GM13977 (cell line): Measurements from ENCODE around the gene REL.

ENCODE experiments used
- DNase-seq: peaks from one replicate; pipeline ENCODE4 v3.0.0; 2012; ENCODE audit warnings: low spot score
- in situ Hi-C: fragments of 300-500 bp; cut with MboI; formaldehyde crosslinking; loops from one replicate; pipeline ENCODE4 v1.12.0; 2022; ENCODE audit warnings: low sequenced_read_pairs, low pct_unique_long_range_greater_than_20kb, mixed read lengths, inconsistent platforms; ENCODE audit not compliant: unreplicated experiment
- TF ChIP-seq, protein P1 (sequence below): IDR thresholded peaks from 2 replicates; pipeline ENCODE4 v1.5.1; 2012; ENCODE audit warnings: mild to moderate bottlenecking, control low read depth; ENCODE audit not compliant: insufficient read depth; ENCODE audit errors: extremely low read depth, missing control alignments

REL gene

DNA sequence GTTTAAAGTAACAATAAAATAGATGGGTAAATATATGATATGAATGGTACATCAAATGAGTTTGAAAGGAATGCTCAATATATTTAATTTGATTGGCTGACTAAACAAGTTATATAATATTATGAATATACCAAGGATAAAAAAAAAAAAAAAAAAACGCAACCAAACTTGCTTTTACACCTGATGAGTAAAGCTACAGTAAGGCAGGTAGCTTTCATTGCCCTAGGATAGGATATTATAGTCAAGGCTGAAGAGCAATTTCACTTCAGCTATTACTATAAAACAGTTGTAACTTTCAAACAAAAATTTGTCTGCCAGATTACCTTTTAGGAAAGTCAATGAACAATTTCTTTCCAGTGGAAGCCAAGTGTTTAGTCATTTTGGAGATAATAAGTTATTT, 79.3 kb downstream of the REL start:
- in situ Hi-C loops: no loop called here
- DNase-seq: no peak
- TF ChIP-seq, protein P1, sequence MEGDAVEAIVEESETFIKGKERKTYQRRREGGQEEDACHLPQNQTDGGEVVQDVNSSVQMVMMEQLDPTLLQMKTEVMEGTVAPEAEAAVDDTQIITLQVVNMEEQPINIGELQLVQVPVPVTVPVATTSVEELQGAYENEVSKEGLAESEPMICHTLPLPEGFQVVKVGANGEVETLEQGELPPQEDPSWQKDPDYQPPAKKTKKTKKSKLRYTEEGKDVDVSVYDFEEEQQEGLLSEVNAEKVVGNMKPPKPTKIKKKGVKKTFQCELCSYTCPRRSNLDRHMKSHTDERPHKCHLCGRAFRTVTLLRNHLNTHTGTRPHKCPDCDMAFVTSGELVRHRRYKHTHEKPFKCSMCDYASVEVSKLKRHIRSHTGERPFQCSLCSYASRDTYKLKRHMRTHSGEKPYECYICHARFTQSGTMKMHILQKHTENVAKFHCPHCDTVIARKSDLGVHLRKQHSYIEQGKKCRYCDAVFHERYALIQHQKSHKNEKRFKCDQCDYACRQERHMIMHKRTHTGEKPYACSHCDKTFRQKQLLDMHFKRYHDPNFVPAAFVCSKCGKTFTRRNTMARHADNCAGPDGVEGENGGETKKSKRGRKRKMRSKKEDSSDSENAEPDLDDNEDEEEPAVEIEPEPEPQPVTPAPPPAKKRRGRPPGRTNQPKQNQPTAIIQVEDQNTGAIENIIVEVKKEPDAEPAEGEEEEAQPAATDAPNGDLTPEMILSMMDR: no peak

DNA sequence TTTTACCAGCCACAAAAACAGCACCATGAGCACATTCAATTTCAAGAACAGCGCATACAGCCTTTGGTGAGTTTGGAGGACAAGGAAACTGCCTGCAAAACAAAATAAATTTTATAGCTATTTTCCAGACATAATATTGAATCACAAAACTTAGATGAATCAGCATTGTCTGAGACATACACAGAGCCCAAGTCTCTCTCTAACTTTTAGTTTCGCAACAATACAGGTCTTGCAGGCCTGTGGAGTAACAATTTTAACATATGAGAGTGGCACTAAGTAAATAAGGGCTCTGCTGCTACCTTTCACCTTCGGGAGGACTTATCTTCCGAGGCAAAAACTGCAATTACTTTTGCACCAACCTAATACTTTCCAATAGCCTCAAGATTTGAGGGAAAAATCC, 80.1 kb downstream of the REL start:
- TF ChIP-seq, protein P1: no peak
- no peak for DNase-seq
- in situ Hi-C loops: no loop called here

GRCh38 chr2:60962528-60962927, 81.2 kb downstream of the REL start:
- TF ChIP-seq, protein P1: no peak
- no peak for DNase-seq
- in situ Hi-C loops: no loop called here

DNA sequence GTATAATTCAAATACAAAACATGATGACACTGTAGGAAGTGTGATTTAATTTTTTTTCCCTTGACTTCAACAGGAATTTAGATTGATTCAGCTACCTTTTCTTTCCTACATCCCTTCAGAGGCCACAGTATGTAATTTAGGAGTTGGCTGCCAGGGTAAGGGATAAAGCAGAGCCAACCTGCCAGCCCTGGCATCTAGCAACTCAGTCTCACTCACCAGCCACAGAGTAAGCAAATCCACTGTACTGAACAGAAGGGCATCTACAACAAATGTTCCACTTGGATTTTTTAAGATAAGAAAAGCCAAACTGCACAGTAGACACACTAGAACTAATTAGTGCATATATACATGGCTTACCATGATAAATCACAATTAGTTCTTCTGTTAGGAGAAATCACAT, 81.8 kb downstream of the REL start:
- in situ Hi-C loops: no loop called here
- TF ChIP-seq, protein P1: no peak
- no peak for DNase-seq

- in situ Hi-C loops: no loop called here
- TF ChIP-seq, protein P1: no peak
- DNase-seq: no peak
Observed at GRCh38 chr2:60964651-60965498, 83.5 kb downstream of the REL start.

DNA sequence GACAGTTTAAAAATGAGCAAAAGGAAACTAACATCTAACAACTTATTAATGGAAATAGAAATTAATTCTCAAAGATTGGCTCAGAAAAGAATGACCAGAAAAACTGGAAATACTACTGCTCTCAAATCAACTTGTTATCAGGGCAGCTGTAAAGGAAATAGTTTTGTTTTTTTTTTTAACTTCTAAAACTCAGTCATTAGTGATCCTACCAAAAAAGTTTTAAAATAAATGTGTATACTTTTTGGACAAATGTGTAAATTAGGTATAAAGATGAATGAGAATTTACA, 84.1 kb downstream of the REL start:
- DNase-seq: no peak
- TF ChIP-seq, protein P1: no peak
- in situ Hi-C loops: no loop called here
